DND-41 (cell line): ENCODE measurements around the gene LYRM2.

Source experiments
- EZH2 ChIP-seq: IDR thresholded peaks from 3 replicates; pipeline ENCODE4 v1.6.1; 2012; ENCODE audit warnings: borderline replicate concordance, low read depth, mild to moderate bottlenecking, moderate library complexity, low read length, inconsistent platforms; ENCODE audit not compliant: severe bottlenecking
- TF ChIP-seq, protein P1 (sequence below): IDR thresholded peaks from 2 replicates; pipeline ENCODE4 v1.5.1; 2012; ENCODE audit warnings: borderline replicate concordance, low read length, moderate library complexity, mild to moderate bottlenecking; ENCODE audit not compliant: poor library complexity, severe bottlenecking; ENCODE audit errors: extremely low read depth

DNA sequence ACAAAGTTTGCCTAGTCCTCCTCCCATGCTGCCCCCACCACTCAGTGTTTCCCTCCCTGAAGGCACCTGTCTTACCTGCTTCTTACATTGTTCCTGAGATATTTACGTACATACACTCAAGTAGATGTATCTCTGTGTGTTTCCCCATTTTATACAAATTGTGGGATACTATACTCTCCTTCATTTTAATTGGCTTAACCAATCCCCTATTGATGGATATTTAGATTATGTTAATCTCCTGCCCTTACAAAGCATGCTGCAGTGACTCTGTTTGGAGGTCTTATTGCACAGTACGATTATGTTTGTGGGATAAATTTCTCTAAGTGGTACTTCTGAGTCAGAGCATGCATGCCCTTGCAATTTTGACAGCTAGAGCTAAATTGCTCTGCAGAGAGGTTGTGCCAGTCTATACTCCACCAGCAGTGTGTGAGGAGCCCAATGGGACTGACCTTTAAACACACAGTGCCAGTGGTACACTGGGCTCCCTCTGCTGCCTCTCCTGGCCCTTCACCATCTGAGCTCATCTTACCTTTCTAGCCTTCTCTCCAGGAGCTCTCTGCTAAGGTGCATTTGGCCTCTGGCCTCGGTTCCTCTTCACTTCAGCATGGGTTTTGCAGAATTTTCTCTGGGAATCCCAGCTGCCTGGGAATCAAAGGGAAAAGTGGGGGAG, 57.4 kb downstream of the LYRM2 start:
- TF ChIP-seq, protein P1, sequence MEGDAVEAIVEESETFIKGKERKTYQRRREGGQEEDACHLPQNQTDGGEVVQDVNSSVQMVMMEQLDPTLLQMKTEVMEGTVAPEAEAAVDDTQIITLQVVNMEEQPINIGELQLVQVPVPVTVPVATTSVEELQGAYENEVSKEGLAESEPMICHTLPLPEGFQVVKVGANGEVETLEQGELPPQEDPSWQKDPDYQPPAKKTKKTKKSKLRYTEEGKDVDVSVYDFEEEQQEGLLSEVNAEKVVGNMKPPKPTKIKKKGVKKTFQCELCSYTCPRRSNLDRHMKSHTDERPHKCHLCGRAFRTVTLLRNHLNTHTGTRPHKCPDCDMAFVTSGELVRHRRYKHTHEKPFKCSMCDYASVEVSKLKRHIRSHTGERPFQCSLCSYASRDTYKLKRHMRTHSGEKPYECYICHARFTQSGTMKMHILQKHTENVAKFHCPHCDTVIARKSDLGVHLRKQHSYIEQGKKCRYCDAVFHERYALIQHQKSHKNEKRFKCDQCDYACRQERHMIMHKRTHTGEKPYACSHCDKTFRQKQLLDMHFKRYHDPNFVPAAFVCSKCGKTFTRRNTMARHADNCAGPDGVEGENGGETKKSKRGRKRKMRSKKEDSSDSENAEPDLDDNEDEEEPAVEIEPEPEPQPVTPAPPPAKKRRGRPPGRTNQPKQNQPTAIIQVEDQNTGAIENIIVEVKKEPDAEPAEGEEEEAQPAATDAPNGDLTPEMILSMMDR = no peak
- no peak for TF ChIP-seq EZH2
